ENCODE data around the gene ENTPD7. TPM values are rescaled to one million over a fixed set of nuclear protein-coding genes. Genes with fewer than 3 reads are reported as not detected.

Gene ENTPD7
- total and polyA plus RNA-seq, 7 donors, result 0.35 to 3.3 (median 1.2) TPM

GRCh38 chr10:99685597-99685967 lies 26.3 kb downstream of the ENTPD7 start:
- 70 to 73% (median 72%) methylated on average over 2 of the region's 2 CpGs for WGBS, 3 donors
- Histone ChIP-seq H3K36me3 (ENCODE audit: insufficient read depth in 1 of 2, low read depth in 1 of 2) (no peaks in the 10 kb centered on the region), H3K27me3 (ENCODE audit: insufficient read depth in 3 of 3, low read length in 2 of 3) (no peaks in the 10 kb centered on the region), H3K4me1 (peaks cover 6% of the 10 kb centered on the region), H3K4me3 (no peak overlapping the region), H3K9me3 (no peaks in the 10 kb centered on the region), H3K27ac (no peak overlapping the region)
- DNase-seq (no peak), ATAC-seq (no peak)
- intact Hi-C loops (cut with DNase I), result no loop called here
- TF ChIP-seq CTCF (IDR thresholded peaks at IDR 0.05), result no peak

- WGBS, 3 donors, result 96 to 100% (median 97%) methylated on average over 1 of the region's 1 CpG
- no peak overlapping the region for H3K4me3 ChIP-seq
- ATAC-seq (no peak), DNase-seq (no peak)
- no peak for TF ChIP-seq CTCF (IDR thresholded peaks at IDR 0.05)
- H3K27me3 ChIP-seq (ENCODE audit: insufficient read depth in 3 of 3, low read length in 2 of 3), result no peaks in the 10 kb centered on the region
- intact Hi-C loops (cut with DNase I), result no loop called here
- H3K27ac ChIP-seq, result no peak overlapping the region
- no peaks in the 10 kb centered on the region for H3K4me1 ChIP-seq
- no peaks in the 10 kb centered on the region for H3K9me3 ChIP-seq
- peaks cover 3 to 15% of the 10 kb centered on the region in 2 donors for H3K36me3 ChIP-seq (ENCODE audit: insufficient read depth in 1 of 2, low read depth in 1 of 2)
These were observed 30.2 kb downstream of the ENTPD7 start for GRCh38 chr10:99689461-99689860.

DNA sequence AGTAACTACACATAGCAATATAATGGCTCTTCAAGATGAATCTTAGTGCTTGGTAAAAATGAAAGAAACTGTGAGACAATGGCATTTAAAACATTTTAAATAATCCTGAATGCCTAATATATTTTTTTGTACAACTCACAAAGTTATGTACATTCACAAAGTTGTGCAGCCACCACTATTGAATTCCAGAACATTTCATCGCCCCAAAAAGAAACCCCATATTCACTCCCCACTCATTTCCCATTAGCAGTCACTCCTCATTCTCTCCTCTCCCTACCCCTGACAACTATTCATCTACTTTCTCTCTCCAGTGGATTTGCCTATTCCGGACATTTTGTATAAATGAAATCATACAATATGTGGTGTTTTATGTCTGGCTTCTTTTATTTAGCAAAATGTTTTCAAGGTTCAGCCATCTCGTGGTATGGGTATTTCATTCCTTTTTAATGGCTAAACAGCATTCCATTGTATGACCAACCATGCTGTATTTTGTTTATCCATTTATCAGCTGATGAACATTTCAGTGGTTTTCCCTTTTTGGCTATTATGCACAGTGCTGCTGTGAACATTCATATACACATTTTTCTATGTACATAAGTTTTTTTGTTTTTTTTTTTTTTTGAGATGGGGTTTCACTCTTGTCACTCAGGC lies 34.7 kb downstream of the ENTPD7 start:
- DNase-seq, result no peak
- intact Hi-C loops (cut with DNase I), result no loop called here
- H3K27me3 ChIP-seq (ENCODE audit: insufficient read depth in 3 of 3, low read length in 2 of 3), result no peaks in the 10 kb centered on the region
- no peak for TF ChIP-seq CTCF (IDR thresholded peaks at IDR 0.05)
- 93 to 96% (median 93%) methylated on average over 3 of the region's 3 CpGs for WGBS, 3 donors
- no peak for ATAC-seq
- H3K27ac ChIP-seq, result no peak overlapping the region
- no peak overlapping the region for H3K4me3 ChIP-seq
- no peaks in the 10 kb centered on the region for H3K9me3 ChIP-seq
- H3K4me1 ChIP-seq, result no peaks in the 10 kb centered on the region
- peaks cover 3 to 47% of the 10 kb centered on the region in 2 donors for H3K36me3 ChIP-seq (ENCODE audit: insufficient read depth in 1 of 2, low read depth in 1 of 2)

DNA sequence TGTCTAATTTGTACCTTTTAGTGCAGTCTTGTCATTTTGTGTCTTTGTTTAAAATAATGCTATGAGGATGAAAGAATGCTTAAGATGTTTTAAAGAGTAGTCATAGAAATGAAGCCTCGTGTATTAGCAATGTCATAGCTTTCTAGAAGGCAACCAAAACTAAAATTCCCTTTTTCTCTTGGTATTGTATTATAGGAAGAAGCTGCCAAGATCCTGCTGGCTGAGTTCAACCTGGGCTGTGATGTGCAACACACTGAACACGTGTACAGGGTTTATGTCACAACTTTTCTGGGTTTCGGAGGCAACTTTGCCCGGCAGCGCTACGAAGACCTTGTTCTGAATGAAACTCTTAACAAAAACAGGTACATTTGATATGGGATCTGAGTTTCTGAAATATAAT lies 36.5 kb downstream of the ENTPD7 start:
- Histone ChIP-seq H3K27ac (no peak overlapping the region), H3K27me3 (ENCODE audit: insufficient read depth in 3 of 3, low read length in 2 of 3) (no peaks in the 10 kb centered on the region), H3K4me1 (no peaks in the 10 kb centered on the region), H3K9me3 (no peaks in the 10 kb centered on the region), H3K4me3 (no peak overlapping the region), H3K36me3 (ENCODE audit: insufficient read depth in 1 of 2, low read depth in 1 of 2) (peaks cover 3 to 47% of the 10 kb centered on the region in 2 donors)
- no peak for TF ChIP-seq CTCF (IDR thresholded peaks at IDR 0.05)
- no peak for ATAC-seq
- 92 to 93% (median 93%) methylated on average over 6 of the region's 6 CpGs for WGBS, 3 donors
- intact Hi-C loops (cut with DNase I), result no loop called here
- no peak for DNase-seq

- intact Hi-C loops (cut with DNase I), result no loop called here
- Histone ChIP-seq H3K4me3 (no peak overlapping the region), H3K36me3 (ENCODE audit: insufficient read depth in 1 of 2, low read depth in 1 of 2) (peaks cover 0 to 47% of the 10 kb centered on the region in 2 donors), H3K27ac (no peak overlapping the region), H3K9me3 (no peaks in the 10 kb centered on the region), H3K4me1 (no peaks in the 10 kb centered on the region), H3K27me3 (ENCODE audit: insufficient read depth in 3 of 3, low read length in 2 of 3) (no peaks in the 10 kb centered on the region)
- DNase-seq (no peak), ATAC-seq (no peak)
- WGBS, 3 donors, result 80 to 87% (median 82%) methylated on average over 8 of the region's 8 CpGs
- TF ChIP-seq CTCF (IDR thresholded peaks at IDR 0.05), result no peak
These were observed 39.3 kb downstream of the ENTPD7 start for GRCh38 chr10:99698504-99699080.

Data from psoas muscle (tissue), 8 donors.